Progenitor cell of endocrine pancreas (in vitro differentiated cells): ENCODE results near the gene TMEM51. TPM values are rescaled to one million over a fixed set of nuclear protein-coding genes. Genes with fewer than 3 reads are reported as not detected.

Experiments used
- DNase-seq: peaks from one replicate; pipeline ENCODE4 v3.0.0; 2021; ENCODE audit warnings: low spot score; ENCODE audit not compliant: unreplicated experiment
- H3K27ac Mint-ChIP-seq: 2 replicates; pipeline ENCODE4 v1.8.0; 2021; ENCODE audit warnings: mild to moderate bottlenecking, moderate library complexity, mixed read lengths
- H3K27me3 Mint-ChIP-seq: 2 replicates; pipeline ENCODE4 v1.8.0; 2021; ENCODE audit warnings: mixed read lengths
- H3K36me3 Mint-ChIP-seq: 2 replicates; pipeline ENCODE4 v1.8.0; 2022; ENCODE audit warnings: mixed read lengths; ENCODE audit not compliant: insufficient read depth
- H3K4me1 Mint-ChIP-seq: 2 replicates; pipeline ENCODE4 v1.8.0; 2021; ENCODE audit warnings: low read depth, mixed read lengths
- H3K4me3 Mint-ChIP-seq: 2 replicates; pipeline ENCODE4 v1.8.0; 2021; ENCODE audit warnings: low read depth, mild to moderate bottlenecking, moderate library complexity, mixed read lengths
- H3K9me3 Mint-ChIP-seq: 2 replicates; pipeline ENCODE4 v1.8.0; 2021; ENCODE audit warnings: low read depth, mixed read lengths
- CTCF ChIP-seq: fragments of 200-600 bp; sonication (generic); IDR thresholded peaks from one replicate; pipeline ENCODE4 v1.5.0; 2021; ENCODE audit warnings: antibody characterized with exemption, mild to moderate bottlenecking; ENCODE audit not compliant: unreplicated experiment
- total RNA-seq: library from RNA; stranded (reverse); gene quantifications from 2 replicates; pipeline ENCODE4 v1.2.1, GENCODE V29; 2021

TMEM51 gene
- total RNA-seq, 1 donor from 2014 or later = 14.8 TPM

- no peak overlapping the region for H3K27ac Mint-ChIP-seq
- no peak for TF ChIP-seq CTCF
- no peaks in the 10 kb centered on the region for H3K9me3 Mint-ChIP-seq
- no peak overlapping the region for H3K4me3 Mint-ChIP-seq
- no peaks in the 10 kb centered on the region for H3K27me3 Mint-ChIP-seq
- no peaks in the 10 kb centered on the region for H3K36me3 Mint-ChIP-seq
- peaks cover 46% of the 10 kb centered on the region for H3K4me1 Mint-ChIP-seq
- no peak for DNase-seq
Observed at GRCh38 chr1:15184436-15185241, 31.1 kb downstream of the TMEM51 start.

- Mint-ChIP-seq H3K27me3 (no peaks in the 10 kb centered on the region), H3K9me3 (no peaks in the 10 kb centered on the region), H3K4me1 (peaks cover 56% of the 10 kb centered on the region), H3K27ac (no peak overlapping the region), H3K4me3 (no peak overlapping the region), H3K36me3 (no peaks in the 10 kb centered on the region)
- no peak for TF ChIP-seq CTCF
- DNase-seq = no peak
Observed at GRCh38 chr1:15185617-15186016, 32.1 kb downstream of the TMEM51 start.

- no peak for TF ChIP-seq CTCF
- Mint-ChIP-seq H3K4me3 (no peak overlapping the region), H3K4me1 (peaks cover 62% of the 10 kb centered on the region), H3K27ac (peak overlapping the region; percentile 55), H3K36me3 (no peaks in the 10 kb centered on the region), H3K9me3 (no peaks in the 10 kb centered on the region), H3K27me3 (no peaks in the 10 kb centered on the region)
- DNase-seq = no peak
Observed at GRCh38 chr1:15186073-15186845, 32.7 kb downstream of the TMEM51 start.

GRCh38 chr1:15186846-15187151 lies 33.3 kb downstream of the TMEM51 start:
- no peak for DNase-seq
- Mint-ChIP-seq H3K27me3 (no peaks in the 10 kb centered on the region), H3K9me3 (no peaks in the 10 kb centered on the region), H3K4me1 (peaks cover 66% of the 10 kb centered on the region), H3K27ac (peak overlapping the region; percentile 55), H3K36me3 (no peaks in the 10 kb centered on the region), H3K4me3 (no peak overlapping the region)
- no peak for TF ChIP-seq CTCF

- Mint-ChIP-seq H3K27ac (no peak overlapping the region), H3K9me3 (no peaks in the 10 kb centered on the region)
Observed at GRCh38 chr1:15187175-15188129, 33.9 kb downstream of the TMEM51 start.

More at GRCh38 chr1:15187175-15188129, 33.9 kb downstream of the TMEM51 start:
- no peak overlapping the region for H3K4me3 Mint-ChIP-seq
- H3K36me3 Mint-ChIP-seq = no peaks in the 10 kb centered on the region
- no peak for DNase-seq
- no peaks in the 10 kb centered on the region for H3K27me3 Mint-ChIP-seq
- TF ChIP-seq CTCF = no peak
- peaks cover 70% of the 10 kb centered on the region for H3K4me1 Mint-ChIP-seq
